ENCODE data around the gene GPR146. TPM values are rescaled to one million over a fixed set of nuclear protein-coding genes. Genes with fewer than 3 reads are reported as not detected.

GPR146 gene
- polyA plus RNA-seq, 2 donors = 4.5 to 6.3 TPM

Other genes with a start within 250 kb of the GPR146 start
- gene SUN1, start 212.1 kb upstream of the GPR146 start, polyA plus RNA-seq = 10 to 100 TPM; 54.7 to 91.6 TPM
- gene GET4, start 168.0 kb upstream of the GPR146 start, polyA plus RNA-seq = 10 to 100 TPM; 43.2 to 44.5 TPM
- 10 to 100 TPM in 1 of 2 donors, 1 to 10 TPM in 1; 5.8 to 25.7 TPM for gene ADAP1, start 89.9 kb upstream of the GPR146 start, polyA plus RNA-seq
- gene COX19, start 69.0 kb upstream of the GPR146 start, polyA plus RNA-seq = 1 to 10 TPM; 4.1 to 5.5 TPM
- gene CYP2W1, start 61.4 kb upstream of the GPR146 start, polyA plus RNA-seq = 1 to 10 TPM in 1 of 2 donors, under 1 TPM in 1; 0.48 to 1.5 TPM
- 1 to 10 TPM in 1 of 2 donors, under 1 TPM in 1; 0.81 to 1.1 TPM for gene GPER1, start 43.6 kb downstream of the GPR146 start, polyA plus RNA-seq
- gene ZFAND2A, start 115.7 kb downstream of the GPR146 start, polyA plus RNA-seq = 10 to 100 TPM; 24.8 to 38.1 TPM
- not detected for gene UNCX, start 188.3 kb downstream of the GPR146 start, polyA plus RNA-seq